22Rv1 (cell line): ENCODE measurements around the gene ZIC4.

ENCODE experiments used
- CTCF ChIP-seq: fragments of 450-650 bp; IDR thresholded peaks from 2 replicates; pipeline ENCODE4 v1.5.1; 2017; ENCODE audit warnings: mild to moderate bottlenecking
- ZFX ChIP-seq: fragments of 450-650 bp; IDR thresholded peaks from 2 replicates; pipeline ENCODE4 v1.6.1; 2017; ENCODE audit warnings: antibody characterized with exemption, borderline replicate concordance

GRCh38 chr3:147355753-147356090 is 50.6 kb downstream of the ZIC4 start:
- TF ChIP-seq CTCF: no peak
- no peak for TF ChIP-seq ZFX
